OCI-LY3 (cell line): ENCODE measurements around the gene LRRC56.
A peak's percentile ranks its signal among the peaks of the same experiment; 100 is the strongest.

Experiments
- H2AFZ ChIP-seq: fragments of 200-600, 300-600 bp; shearing (Covaris generic); 2 replicates; pipeline ENCODE4 v1.6.0; 2014; ENCODE audit warnings: antibody characterized with exemption, low read depth, low read length
- H3K27ac ChIP-seq: fragments of 200-600, 300-600 bp; sonication (generic); 2 replicates; pipeline ENCODE4 v1.5.1; 2014; ENCODE audit warnings: mild to moderate bottlenecking, low read length, moderate library complexity, mixed read lengths
- H3K27me3 ChIP-seq: fragments of 200-600, 300-600 bp; sonication (generic); 2 replicates; pipeline ENCODE4 v1.6.1; 2014; ENCODE audit warnings: low read depth, low read length, mixed read lengths
- H3K36me3 ChIP-seq: fragments of 200-600, 300-600 bp; sonication (generic); replicated peaks from 2 replicates; pipeline ENCODE3; 2014; ENCODE audit warnings: low read depth, low read length, mixed read lengths
- H3K4me1 ChIP-seq: fragments of 300-600, 200-600 bp; sonication (generic); 2 replicates; pipeline ENCODE4 v1.6.1; 2014; ENCODE audit warnings: low read length, mixed read lengths
- H3K4me2 ChIP-seq: fragments of 200-600, 300-600 bp; sonication (generic); 2 replicates; pipeline ENCODE4 v1.6.1; 2014; ENCODE audit warnings: low read length, mixed read lengths
- H3K4me3 ChIP-seq: fragments of 300-600, 200-600 bp; sonication (generic); 2 replicates; pipeline ENCODE4 v1.5.1; 2014; ENCODE audit warnings: antibody characterized with exemption, mild to moderate bottlenecking, low read length, moderate library complexity
- H3K79me2 ChIP-seq: fragments of 300-600, 200-600 bp; shearing (Covaris generic); 2 replicates; pipeline ENCODE4 v1.6.1; 2014; ENCODE audit warnings: mild to moderate bottlenecking, low read length, mixed read lengths
- H3K9ac ChIP-seq: fragments of 300-600, 200-600 bp; shearing (Covaris generic); 2 replicates; pipeline ENCODE4 v1.6.0; 2014; ENCODE audit warnings: mild to moderate bottlenecking, low read length, moderate library complexity
- H3K9me3 ChIP-seq: fragments of 200-600, 300-600 bp; shearing (Covaris generic); 2 replicates; pipeline ENCODE4 v1.6.1; 2014; ENCODE audit warnings: low read length, mixed read lengths; ENCODE audit not compliant: insufficient read depth
- H4K20me1 ChIP-seq: fragments of 200-600, 300-600 bp; sonication (generic); 2 replicates; pipeline ENCODE4 v1.6.1; 2016; ENCODE audit warnings: low read length, mixed read lengths; ENCODE audit not compliant: insufficient read depth
- EZH2phosphoT487 ChIP-seq: fragments of 200-600 bp; shearing (Covaris generic); IDR thresholded peaks from 2 replicates; pipeline ENCODE4 v1.6.1; 2018; ENCODE audit warnings: antibody characterized with exemption, mixed run types, low read depth
- TF ChIP-seq, protein P1 (sequence below): fragments of 200-600, 300-600 bp; sonication (generic); IDR thresholded peaks from 2 replicates; pipeline ENCODE4 v1.5.1; 2014; ENCODE audit warnings: antibody characterized with exemption, low read length, low read depth

The LRRC56 gene

GRCh38 chr11:507727-508515 lies 29.4 kb upstream of the LRRC56 start:
- Histone ChIP-seq H3K79me2 (peaks cover 38% of the 10 kb centered on the region), H3K4me1 (peaks cover 32% of the 10 kb centered on the region), H2AFZ (no peak overlapping the region), H3K9ac (no peak overlapping the region), H4K20me1 (no peaks in the 10 kb centered on the region), H3K4me3 (peak overlapping the region; percentile 94), H3K36me3 (peaks cover 19% of the 10 kb centered on the region), H3K4me2 (peak overlapping the region; percentile 76), H3K27me3 (no peaks in the 10 kb centered on the region), H3K9me3 (no peaks in the 10 kb centered on the region), H3K27ac (no peak overlapping the region)
- TF ChIP-seq EZH2phosphoT487 = no peak
- TF ChIP-seq, protein P1, sequence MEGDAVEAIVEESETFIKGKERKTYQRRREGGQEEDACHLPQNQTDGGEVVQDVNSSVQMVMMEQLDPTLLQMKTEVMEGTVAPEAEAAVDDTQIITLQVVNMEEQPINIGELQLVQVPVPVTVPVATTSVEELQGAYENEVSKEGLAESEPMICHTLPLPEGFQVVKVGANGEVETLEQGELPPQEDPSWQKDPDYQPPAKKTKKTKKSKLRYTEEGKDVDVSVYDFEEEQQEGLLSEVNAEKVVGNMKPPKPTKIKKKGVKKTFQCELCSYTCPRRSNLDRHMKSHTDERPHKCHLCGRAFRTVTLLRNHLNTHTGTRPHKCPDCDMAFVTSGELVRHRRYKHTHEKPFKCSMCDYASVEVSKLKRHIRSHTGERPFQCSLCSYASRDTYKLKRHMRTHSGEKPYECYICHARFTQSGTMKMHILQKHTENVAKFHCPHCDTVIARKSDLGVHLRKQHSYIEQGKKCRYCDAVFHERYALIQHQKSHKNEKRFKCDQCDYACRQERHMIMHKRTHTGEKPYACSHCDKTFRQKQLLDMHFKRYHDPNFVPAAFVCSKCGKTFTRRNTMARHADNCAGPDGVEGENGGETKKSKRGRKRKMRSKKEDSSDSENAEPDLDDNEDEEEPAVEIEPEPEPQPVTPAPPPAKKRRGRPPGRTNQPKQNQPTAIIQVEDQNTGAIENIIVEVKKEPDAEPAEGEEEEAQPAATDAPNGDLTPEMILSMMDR = no peak

- Histone ChIP-seq H2AFZ (no peak overlapping the region), H3K27me3 (no peaks in the 10 kb centered on the region), H4K20me1 (no peaks in the 10 kb centered on the region), H3K27ac (no peak overlapping the region), H3K4me2 (no peak overlapping the region), H3K9me3 (no peaks in the 10 kb centered on the region), H3K4me3 (no peak overlapping the region), H3K4me1 (peaks cover 22% of the 10 kb centered on the region), H3K9ac (no peak overlapping the region), H3K79me2 (peaks cover 35% of the 10 kb centered on the region), H3K36me3 (peaks cover 19% of the 10 kb centered on the region)
- TF ChIP-seq EZH2phosphoT487 = no peak
- TF ChIP-seq, protein P1 = no peak
Measured at GRCh38 chr11:508956-509355, 28.4 kb upstream of the LRRC56 start.

DNA sequence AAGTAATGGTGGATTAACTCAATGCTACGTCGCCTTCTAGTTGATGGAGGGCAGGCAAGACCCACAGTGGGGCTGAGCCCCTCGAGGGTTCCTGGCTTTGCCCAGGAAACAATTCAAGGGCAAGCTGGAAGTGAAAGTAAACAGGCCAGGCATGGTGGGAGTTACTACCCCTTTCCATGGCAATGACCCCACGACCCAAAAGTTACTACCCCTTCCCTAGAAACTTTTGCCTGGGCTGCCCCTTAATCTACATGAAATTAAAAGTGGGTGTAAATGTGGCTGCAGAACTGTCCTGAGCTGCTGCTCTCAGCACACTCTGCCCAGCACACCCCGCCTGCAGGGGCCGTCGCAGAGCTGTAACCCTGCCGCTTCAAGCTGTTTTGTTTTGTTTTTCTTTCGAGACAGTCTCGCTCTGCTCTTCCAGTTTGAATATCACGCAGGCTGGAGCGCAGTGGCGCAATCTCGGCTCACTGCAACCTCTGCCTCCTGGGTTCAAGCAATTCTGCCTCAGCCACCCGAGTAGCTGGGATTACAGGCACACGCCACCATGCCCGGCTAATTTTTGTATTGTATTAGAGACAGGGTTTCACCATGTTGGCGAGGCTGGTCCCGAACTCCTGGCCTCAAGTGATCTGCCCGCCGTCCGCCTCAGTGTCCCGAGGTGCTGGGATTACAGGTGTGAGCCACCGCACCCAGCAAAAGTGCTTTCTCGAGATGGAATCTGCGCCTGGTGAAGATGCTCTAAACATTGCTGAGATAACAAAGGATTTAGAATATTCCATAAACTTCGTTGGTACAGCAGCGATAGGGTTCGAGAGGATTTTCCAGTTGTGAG lies 24.3 kb upstream of the LRRC56 start:
- TF ChIP-seq, protein P1 = no peak
- TF ChIP-seq EZH2phosphoT487 = no peak
- H3K4me1 ChIP-seq = no peaks in the 10 kb centered on the region
- H2AFZ ChIP-seq = no peak overlapping the region
- no peak overlapping the region for H3K4me2 ChIP-seq
- peaks cover 16% of the 10 kb centered on the region for H3K36me3 ChIP-seq
- H3K4me3 ChIP-seq = no peak overlapping the region
- no peaks in the 10 kb centered on the region for H4K20me1 ChIP-seq
- H3K27ac ChIP-seq = no peak overlapping the region
- no peak overlapping the region for H3K9ac ChIP-seq
- H3K27me3 ChIP-seq = no peaks in the 10 kb centered on the region
- H3K9me3 ChIP-seq = no peaks in the 10 kb centered on the region
- 0 out of 2 replicates have a peak, but pooled peaks cover 2% of the 10 kb centered on the region for H3K79me2 ChIP-seq

DNA sequence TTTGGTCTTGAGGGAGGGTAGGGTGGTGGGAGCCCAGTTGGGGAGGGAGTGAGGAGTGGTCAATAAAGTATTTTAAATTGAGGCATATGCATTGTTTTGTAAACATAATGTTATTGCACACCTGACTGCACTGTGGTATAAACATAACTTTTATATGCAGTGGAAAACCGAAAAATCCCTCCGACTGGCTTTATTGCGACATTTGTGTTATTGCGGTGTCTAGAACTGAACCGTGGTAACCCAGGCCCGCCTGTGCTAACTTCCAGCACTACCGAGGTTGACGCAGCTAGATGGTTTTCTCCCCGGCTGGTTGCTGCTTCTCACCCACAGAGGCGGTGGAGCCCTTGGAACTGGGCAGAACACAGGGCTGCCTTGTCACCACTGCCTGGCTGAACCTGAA lies 22.7 kb upstream of the LRRC56 start:
- no peaks in the 10 kb centered on the region for H4K20me1 ChIP-seq
- no peak overlapping the region for H3K27ac ChIP-seq

More for the DNA sequence above, 22.7 kb upstream of the LRRC56 start:
- Histone ChIP-seq H2AFZ (no peak overlapping the region), H3K4me2 (no peak overlapping the region), H3K27me3 (no peaks in the 10 kb centered on the region), H3K9me3 (no peaks in the 10 kb centered on the region), H3K36me3 (peaks cover 13% of the 10 kb centered on the region), H3K79me2 (no peaks in the 10 kb centered on the region), H3K4me1 (no peaks in the 10 kb centered on the region), H3K4me3 (no peak overlapping the region), H3K9ac (no peak overlapping the region)
- no peak for TF ChIP-seq EZH2phosphoT487
- TF ChIP-seq, protein P1 = no peak
